ENCODE measurements around the gene NAGPA. TPM values are rescaled to one million over a fixed set of nuclear protein-coding genes. Genes with fewer than 3 reads are reported as not detected.

NAGPA gene
- total RNA-seq, 2 experiments from 2014 or later = 10.1 to 11.3 TPM

- intact Hi-C loops (cut with micrococcal nuclease) = no loop called here
- Mint-ChIP-seq H3K36me3 (ENCODE audit: low read depth) (no peaks in the 10 kb centered on the region), H3K27ac (no peak overlapping the region), H3K9me3 (no peaks in the 10 kb centered on the region), H3K4me1 (ENCODE audit: low read depth) (no peaks in the 10 kb centered on the region), H3K4me3 (no peak overlapping the region), H3K27me3 (no peaks in the 10 kb centered on the region)
- TF ChIP-seq CTCF (IDR thresholded peaks at IDR 0.05) = no peak
- ATAC-seq (no peak), DNase-seq (no peak)
- ChIA-PET CTCF (no interaction called here), POLR2A (interaction anchor here (1.0 kb wide), 1 partner anchor 14 kb away, joined by 3 read pairs; no protein-coding TSS in a partner anchor)
Measured at GRCh38 chr16:5017678-5017969, 16.1 kb downstream of the NAGPA start.

GRCh38 chr16:5016967-5017677, 16.6 kb downstream of the NAGPA start:
- Mint-ChIP-seq H3K27me3 (no peaks in the 10 kb centered on the region), H3K4me3 (no peak overlapping the region), H3K4me1 (ENCODE audit: low read depth) (no peaks in the 10 kb centered on the region), H3K9me3 (no peaks in the 10 kb centered on the region), H3K27ac (no peak overlapping the region), H3K36me3 (ENCODE audit: low read depth) (no peaks in the 10 kb centered on the region)
- no peak for TF ChIP-seq CTCF (IDR thresholded peaks at IDR 0.05)
- CTCF ChIA-PET = no interaction called here
- DNase-seq = no peak
- ATAC-seq = no peak
- intact Hi-C loops (cut with micrococcal nuclease) = no loop called here
- POLR2A ChIA-PET = interaction anchor here (0.6 to 1.0 kb wide), 2 partner anchors 15 to 539 kb away, joined by 3 read pairs; no protein-coding TSS in a partner anchor

- no peaks in the 10 kb centered on the region for H3K27me3 Mint-ChIP-seq
- no peak overlapping the region for H3K4me3 Mint-ChIP-seq
- DNase-seq (no peak), ATAC-seq (no peak)
- H3K36me3 Mint-ChIP-seq (ENCODE audit: low read depth) = no peaks in the 10 kb centered on the region
- no peaks in the 10 kb centered on the region for H3K4me1 Mint-ChIP-seq (ENCODE audit: low read depth)
- H3K27ac Mint-ChIP-seq = no peak overlapping the region
- CTCF ChIA-PET = no interaction called here
- no peaks in the 10 kb centered on the region for H3K9me3 Mint-ChIP-seq
- POLR2A ChIA-PET = no interaction called here
- intact Hi-C loops (cut with micrococcal nuclease) = no loop called here
- no peak for TF ChIP-seq CTCF (IDR thresholded peaks at IDR 0.05)
Measured at GRCh38 chr16:5015887-5016286, 17.8 kb downstream of the NAGPA start.

GRCh38 chr16:5015351-5015750, 18.4 kb downstream of the NAGPA start:
- no peak for ATAC-seq
- no peak for DNase-seq
- CTCF ChIA-PET = no interaction called here
- no peak for TF ChIP-seq CTCF (IDR thresholded peaks at IDR 0.05)
- no peak overlapping the region for H3K4me3 Mint-ChIP-seq
- intact Hi-C loops (cut with micrococcal nuclease) = no loop called here
- no peaks in the 10 kb centered on the region for H3K27me3 Mint-ChIP-seq
- no peak overlapping the region for H3K27ac Mint-ChIP-seq
- no peaks in the 10 kb centered on the region for H3K36me3 Mint-ChIP-seq (ENCODE audit: low read depth)
- H3K4me1 Mint-ChIP-seq (ENCODE audit: low read depth) = no peaks in the 10 kb centered on the region
- no peaks in the 10 kb centered on the region for H3K9me3 Mint-ChIP-seq
- POLR2A ChIA-PET = no interaction called here

GRCh38 chr16:5012887-5013286, 20.8 kb downstream of the NAGPA start:
- H3K27me3 Mint-ChIP-seq = no peaks in the 10 kb centered on the region
- TF ChIP-seq CTCF (IDR thresholded peaks at IDR 0.05) = no peak
- CTCF ChIA-PET = no interaction called here
- DNase-seq (no peak), ATAC-seq (no peak)
- intact Hi-C loops (cut with micrococcal nuclease) = no loop called here
- no peaks in the 10 kb centered on the region for H3K36me3 Mint-ChIP-seq (ENCODE audit: low read depth)
- H3K4me3 Mint-ChIP-seq = no peak overlapping the region
- H3K9me3 Mint-ChIP-seq = no peaks in the 10 kb centered on the region
- no peak overlapping the region for H3K27ac Mint-ChIP-seq
- H3K4me1 Mint-ChIP-seq (ENCODE audit: low read depth) = no peaks in the 10 kb centered on the region
- POLR2A ChIA-PET = no interaction called here

Measured in activated CD8-positive, alpha-beta T cell treated with anti-CD3 and anti-CD28 coated beads for 36 hours (primary cell).